Upper lobe of left lung (tissue), 4 donors: Measurements from ENCODE around the gene PLCL2.

Experiments
- CTCF ChIP-seq, 6 experiments: fragments of 450-650 bp in 4 of 6; fragments of 200-600 bp in 2 of 6; sonication (generic) in 2 of 6; IDR thresholded peaks; one replicate each; pipeline ENCODE4 v1.5.1; 2016 to 2019; ENCODE audit warnings: antibody characterized with exemption in 6 of 6
- POLR2A ChIP-seq, 4 donors: fragments of 450-650 bp; IDR thresholded peaks; one replicate each; pipeline ENCODE4 v1.5.1; 2016 to 2017; ENCODE audit warnings: antibody characterized with exemption in 4 of 4, mild to moderate bottlenecking in 2 of 4

GRCh38 chr3:17136136-17136721, 251.5 kb downstream of the PLCL2 start:
- TF ChIP-seq CTCF (IDR thresholded peaks at IDR 0.05) (no peak), POLR2A (IDR thresholded peaks at IDR 0.05) (no peak)
